BLaER1 treated with 17β-estradiol and CSF1 and Interleukin-3, amounts not matched to agents 10 nM and 100 nM (cell line): Measurements from ENCODE around the gene ZBTB44.
"Not testable (repeated sequence)": the region's sequence is repeated elsewhere in the genome, so short reads cannot be mapped to it uniquely, and the experiment has no call there.

Experiments
- H3K27ac ChIP-seq, 11 experiments: shearing (Covaris generic); formaldehyde crosslinking; 2 replicates each; pipeline ENCODE4 v1.8.1; 2022
- H3K27me3 ChIP-seq, 11 experiments: shearing (Covaris generic); formaldehyde crosslinking; 2 replicates each; pipeline ENCODE4 v1.8.1; 2022
- H3K36me3 ChIP-seq, 11 experiments: shearing (Covaris generic); formaldehyde crosslinking; 2 replicates each; pipeline ENCODE4 v1.8.1; 2022
- H3K4me1 ChIP-seq, 10 experiments: shearing (Covaris generic); formaldehyde crosslinking; 2 replicates each; pipeline ENCODE4 v1.8.1; 2022
- H3K4me2 ChIP-seq, 11 experiments: shearing (Covaris generic); formaldehyde crosslinking; 2 replicates each; pipeline ENCODE4 v1.8.1; 2022
- H3K4me3 ChIP-seq, 10 experiments: shearing (Covaris generic); formaldehyde crosslinking; 2 replicates each; pipeline ENCODE4 v1.8.1; 2022
- H3K9ac ChIP-seq, 11 experiments: shearing (Covaris generic); formaldehyde crosslinking; 2 replicates each; pipeline ENCODE4 v1.8.1; 2022
- H3K9me3 ChIP-seq, 11 experiments: shearing (Covaris generic); formaldehyde crosslinking; replicated peaks in 1 of 11; 2 replicates each; pipeline ENCODE4 v1.8.1; 2022
- H4K20me1 ChIP-seq, 11 experiments: shearing (Covaris generic); formaldehyde crosslinking; 2 replicates each; pipeline ENCODE4 v1.8.1; 2022
- Cebpa-rat ChIP-seq, 11 experiments: shearing (Covaris generic); IDR thresholded peaks; 2 replicates each; pipeline ENCODE4 v1.8.1; 2022

ZBTB44 gene

GRCh38 chr11:130202818-130203689, 111.7 kb downstream of the ZBTB44 start:
- H3K9me3 ChIP-seq: 0 out of 22 replicates have a peak, but pooled peaks cover 0 to 4% (median 0%) of the 10 kb centered on the region in 11 experiments
- H4K20me1 ChIP-seq: no peaks in the 10 kb centered on the region
- H3K9ac ChIP-seq: no peak overlapping the region
- H3K4me1 ChIP-seq: peaks cover 10 to 19% (median 17%) of the 10 kb centered on the region in 10 experiments; a peak in 17 of 20 replicates
- no peak overlapping the region for H3K27ac ChIP-seq
- H3K36me3 ChIP-seq: no peaks in the 10 kb centered on the region
- H3K4me2 ChIP-seq: peak overlapping the region in 9 of 11 experiments; percentile 13 to 73 (median 44); a peak in 11 of 22 replicates
- no peaks in the 10 kb centered on the region for H3K27me3 ChIP-seq
- TF ChIP-seq Cebpa-rat (IDR thresholded peaks at IDR 0.05): no peak
- H3K4me3 ChIP-seq: no peak overlapping the region

- Histone ChIP-seq H3K9ac (no peak overlapping the region), H3K27me3 (no peaks in the 10 kb centered on the region), H3K27ac (0 out of 22 replicates have a peak overlapping the region, but pooled peaks of 1 of the 11 experiments have one; percentile 27), H3K4me3 (no peak overlapping the region), H3K36me3 (no peaks in the 10 kb centered on the region), H3K4me1 (peaks cover 10 to 19% (median 17%) of the 10 kb centered on the region in 10 experiments; a peak in 17 of 20 replicates), H3K4me2 (peak overlapping the region; percentile 13 to 73 (median 44); a peak in 18 of 22 replicates), H3K9me3 (0 out of 22 replicates have a peak, but pooled peaks cover 0 to 4% (median 0%) of the 10 kb centered on the region in 11 experiments), H4K20me1 (no peaks in the 10 kb centered on the region)
- TF ChIP-seq Cebpa-rat (IDR thresholded peaks at IDR 0.05): no peak
These were observed 112.5 kb downstream of the ZBTB44 start for GRCh38 chr11:130202009-130202817.

- Histone ChIP-seq H3K36me3 (no peaks in the 10 kb centered on the region), H4K20me1 (no peaks in the 10 kb centered on the region)
- no peak for TF ChIP-seq Cebpa-rat (IDR thresholded peaks at IDR 0.05)
These were observed 113.7 kb downstream of the ZBTB44 start for GRCh38 chr11:130201026-130201425.

GRCh38 chr11:130199792-130200191, 114.9 kb downstream of the ZBTB44 start:
- no peak overlapping the region for H3K9ac ChIP-seq
- no peaks in the 10 kb centered on the region for H4K20me1 ChIP-seq
- H3K9me3 ChIP-seq: 0 out of 22 replicates have a peak, but pooled peaks cover 0 to 4% (median 0%) of the 10 kb centered on the region in 11 experiments
- H3K36me3 ChIP-seq: no peaks in the 10 kb centered on the region
- no peak overlapping the region for H3K27ac ChIP-seq
- TF ChIP-seq Cebpa-rat (IDR thresholded peaks at IDR 0.05): no peak
- H3K4me2 ChIP-seq: no peak overlapping the region
- peaks cover 10 to 19% (median 17%) of the 10 kb centered on the region in 10 experiments; a peak in 17 of 20 replicates for H3K4me1 ChIP-seq
- H3K4me3 ChIP-seq: no peak overlapping the region
- H3K27me3 ChIP-seq: no peaks in the 10 kb centered on the region

More at GRCh38 chr11:130201026-130201425, 113.7 kb downstream of the ZBTB44 start:
- Histone ChIP-seq H3K27me3 (no peaks in the 10 kb centered on the region), H3K4me1 (peaks cover 10 to 19% (median 17%) of the 10 kb centered on the region in 10 experiments; a peak in 17 of 20 replicates), H3K9me3 (0 out of 22 replicates have a peak, but pooled peaks cover 0 to 4% (median 0%) of the 10 kb centered on the region in 11 experiments), H3K4me3 (no peak overlapping the region), H3K9ac (no peak overlapping the region), H3K4me2 (no peak overlapping the region), H3K27ac (no peak overlapping the region)

- Histone ChIP-seq H3K4me3 (no peak overlapping the region), H3K27me3 (no peaks in the 10 kb centered on the region), H4K20me1 (no peaks in the 10 kb centered on the region), H3K9ac (no peak overlapping the region), H3K36me3 (no peaks in the 10 kb centered on the region), H3K4me1 (peaks cover 10 to 19% (median 17%) of the 10 kb centered on the region in 10 experiments; a peak in 17 of 20 replicates), H3K4me2 (no peak overlapping the region), H3K9me3 (0 out of 22 replicates have a peak, but pooled peaks cover 0 to 4% (median 0%) of the 10 kb centered on the region in 11 experiments), H3K27ac (no peak overlapping the region)
- TF ChIP-seq Cebpa-rat (IDR thresholded peaks at IDR 0.05): no peak
These were observed 115.8 kb downstream of the ZBTB44 start for GRCh38 chr11:130198964-130199363.

GRCh38 chr11:130198292-130198691, 116.4 kb downstream of the ZBTB44 start:
- no peak for TF ChIP-seq Cebpa-rat (IDR thresholded peaks at IDR 0.05)
- peaks cover 10 to 18% (median 15%) of the 10 kb centered on the region in 10 experiments; a peak in 17 of 20 replicates for H3K4me1 ChIP-seq
- 0 out of 22 replicates have a peak, but pooled peaks cover 0 to 4% (median 0%) of the 10 kb centered on the region in 11 experiments for H3K9me3 ChIP-seq
- H3K4me3 ChIP-seq: no peak overlapping the region
- H4K20me1 ChIP-seq: no peaks in the 10 kb centered on the region
- H3K4me2 ChIP-seq: no peak overlapping the region
- H3K9ac ChIP-seq: no peak overlapping the region
- no peak overlapping the region for H3K27ac ChIP-seq
- no peaks in the 10 kb centered on the region for H3K36me3 ChIP-seq
- no peaks in the 10 kb centered on the region for H3K27me3 ChIP-seq

GRCh38 chr11:130197386-130198035, 117.2 kb downstream of the ZBTB44 start:
- TF ChIP-seq Cebpa-rat (IDR thresholded peaks at IDR 0.05): no peak
- Histone ChIP-seq H3K4me2 (no peak overlapping the region), H4K20me1 (no peaks in the 10 kb centered on the region), H3K27me3 (no peaks in the 10 kb centered on the region), H3K9ac (no peak overlapping the region), H3K9me3 (0 out of 22 replicates have a peak, but pooled peaks cover 0 to 4% (median 0%) of the 10 kb centered on the region in 11 experiments), H3K27ac (no peak overlapping the region), H3K4me1 (peaks cover 6 to 10% (median 8%) of the 10 kb centered on the region in 10 experiments; a peak in 17 of 20 replicates), H3K36me3 (no peaks in the 10 kb centered on the region), H3K4me3 (no peak overlapping the region)

GRCh38 chr11:130194241-130195023, 120.3 kb downstream of the ZBTB44 start:
- TF ChIP-seq Cebpa-rat (IDR thresholded peaks at IDR 0.05): no peak
- no peak overlapping the region for H3K9ac ChIP-seq
- H3K4me2 ChIP-seq: no peak overlapping the region
- no peaks in the 10 kb centered on the region for H3K27me3 ChIP-seq
- H3K9me3 ChIP-seq: no peaks in the 10 kb centered on the region
- H3K4me3 ChIP-seq: no peak overlapping the region
- H3K4me1 ChIP-seq: peaks cover 0 to 10% (median 3%) of the 10 kb centered on the region in 10 experiments; a peak in 9 of 20 replicates
- H4K20me1 ChIP-seq: no peaks in the 10 kb centered on the region
- H3K27ac ChIP-seq: no peak overlapping the region
- no peaks in the 10 kb centered on the region for H3K36me3 ChIP-seq

- H3K27ac ChIP-seq, H3K9ac ChIP-seq, H3K36me3 ChIP-seq: not testable (repeated sequence)
These were observed 121.2 kb downstream of the ZBTB44 start for GRCh38 chr11:130193551-130193950.

More at GRCh38 chr11:130193551-130193950, 121.2 kb downstream of the ZBTB44 start:
- H3K4me1 ChIP-seq: peaks cover 0 to 12% (median 9%) of the 10 kb centered on the region in 10 experiments; a peak in 10 of 20 replicates
- H3K4me2 ChIP-seq, H3K4me3 ChIP-seq, H3K9me3 ChIP-seq, H4K20me1 ChIP-seq, H3K27me3 ChIP-seq: not testable (repeated sequence)
